HepG2 (cell line): Measurements from ENCODE around the gene STAT4. TPM values are rescaled to one million over a fixed set of nuclear protein-coding genes. Genes with fewer than 3 reads are reported as not detected.

Experiments
- CEBPZ ChIP-seq: IDR thresholded peaks from 2 replicates; pipeline ENCODE4 v1.6.1; 2012; ENCODE audit warnings: low read length, improper control_type of control experiment
- CSRNP2 ChIP-seq: sonication (generic); formaldehyde crosslinking; conservative IDR thresholded peaks from 2 replicates; pipeline ENCODE4 v1.8.0; 2022; ENCODE audit warnings: low read depth, missing genetic modification reagents
- GLI4 ChIP-seq: sonication (generic); formaldehyde crosslinking; IDR thresholded peaks from 2 replicates; pipeline ENCODE4 v1.5.1; 2020; ENCODE audit warnings: missing genetic modification reagents, mild to moderate bottlenecking, moderate library complexity, borderline replicate concordance
- HBP1 ChIP-seq: IDR thresholded peaks from 2 replicates; pipeline ENCODE4 v1.6.1; 2016; ENCODE audit warnings: low read depth, control low read depth
- HIVEP1 ChIP-seq: sonication (generic); formaldehyde crosslinking; IDR thresholded peaks from 2 replicates; pipeline ENCODE4 v1.4.0; 2020; ENCODE audit warnings: mild to moderate bottlenecking, missing genetic modification reagents
- LRRFIP1 ChIP-seq: sonication (generic); formaldehyde crosslinking; conservative IDR thresholded peaks from 2 replicates; pipeline ENCODE4 v1.4.0; 2020; ENCODE audit warnings: missing genetic modification reagents
- NFE2L2 ChIP-seq: fragments of 150-350 bp; IDR thresholded peaks from 2 replicates; pipeline ENCODE4 v1.6.1; 2014; ENCODE audit warnings: low read length
- PPARG ChIP-seq: conservative IDR thresholded peaks from 2 replicates; pipeline ENCODE4 v1.6.1; 2016; ENCODE audit warnings: missing biosample characterization, missing genetic modification reagents
- RNF219 ChIP-seq: sonication (generic); formaldehyde crosslinking; IDR thresholded peaks from 2 replicates; pipeline ENCODE4 v1.5.0; 2020; ENCODE audit warnings: mild to moderate bottlenecking, missing genetic modification reagents
- SMAD1 ChIP-seq: sonication (generic); formaldehyde crosslinking; IDR thresholded peaks from 2 replicates; pipeline ENCODE4 v1.4.0; 2020; ENCODE audit warnings: missing genetic modification reagents, low read depth, mild to moderate bottlenecking, borderline replicate concordance
- TP53 ChIP-seq: sonication (generic); formaldehyde crosslinking; conservative IDR thresholded peaks from 2 replicates; pipeline ENCODE4 v1.4.0; 2020; ENCODE audit warnings: missing genetic modification reagents
- ZFY ChIP-seq: sonication (generic); formaldehyde crosslinking; IDR thresholded peaks from 2 replicates; pipeline ENCODE4 v1.4.0; 2020; ENCODE audit warnings: missing genetic modification reagents
- ZNF180 ChIP-seq: sonication (generic); formaldehyde crosslinking; IDR thresholded peaks from 2 replicates; pipeline ENCODE4 v1.4.0; 2020; ENCODE audit warnings: low read depth, missing genetic modification reagents, borderline replicate concordance
- ZNF550 ChIP-seq: sonication (generic); formaldehyde crosslinking; IDR thresholded peaks from 2 replicates; pipeline ENCODE4 v1.4.0; 2020; ENCODE audit warnings: mild to moderate bottlenecking, missing genetic modification reagents, borderline replicate concordance
- ZNF563 ChIP-seq: sonication (generic); formaldehyde crosslinking; IDR thresholded peaks from 2 replicates; pipeline ENCODE4 v1.8.0; 2022; ENCODE audit warnings: mild to moderate bottlenecking, moderate library complexity, missing genetic modification reagents
- ZNF781 ChIP-seq: sonication (generic); formaldehyde crosslinking; IDR thresholded peaks from 2 replicates; pipeline ENCODE4 v1.5.1; 2020; ENCODE audit warnings: borderline replicate concordance, mild to moderate bottlenecking, missing genetic modification reagents; ENCODE audit errors: not compliant biosample characterization
- ZNF850 ChIP-seq: sonication (generic); formaldehyde crosslinking; conservative IDR thresholded peaks from 2 replicates; pipeline ENCODE4 v1.9.0; 2021; ENCODE audit warnings: mild to moderate bottlenecking, missing genetic modification reagents
- polyA plus RNA-seq, 8 experiments: library from polyadenylated mRNA; depleted of rRNA in 3 of 8; stranded (reverse) in 7 of 8; unstranded in 1 of 8; fragments of >200 nt; fragmentation: Illumina TruSeq in 4 of 8; extraction: Trizol in 4 of 8; gene quantifications; 2 replicates each; pipeline versions ENCODE4 v1.2.1 to v1.2.3, GENCODE V29; 2011 to 2016; ENCODE audit warnings: low read depth in 4 of 8, missing spikeins in 1 of 8, mixed read lengths in 1 of 8; ENCODE audit not compliant: insufficient read depth in 1 of 8
- total RNA-seq, 5 experiments: library from RNA; depleted of rRNA; stranded (reverse); fragments of >200 nt; fragmentation: Illumina TruSeq; extraction: Trizol; gene quantifications; 2 replicates each; pipeline ENCODE4 v1.2.3, GENCODE V29; 2016; ENCODE audit warnings: low read depth in 1 of 5

STAT4 gene
- total and polyA plus RNA-seq, 2 of the 13 experiments (the other 11 are each of a cell fraction or from before 2014, with no cell fraction given): 0.37 TPM; not detected in 1

- no peak for TF ChIP-seq LRRFIP1 (CRISPR knock-in tag)
- peak; percentile 71; the same call in 1 of the 2 replicates for TF ChIP-seq PPARG (CRISPR knock-in tag)
- TF ChIP-seq TP53 (CRISPR knock-in tag): peak; percentile 36; the same call in 1 of the 2 replicates
- TF ChIP-seq ZNF563 (CRISPR knock-in tag): peak; percentile 89; the same call in 1 of the 2 replicates
- 0 out of 2 replicates have a peak, but pooled peaks have one; percentile 12 for TF ChIP-seq NFE2L2
- TF ChIP-seq CSRNP2: no peak
- no peak for TF ChIP-seq ZNF180 (CRISPR knock-in tag)
- peak; percentile 99 for TF ChIP-seq HIVEP1
- peak; percentile 87; the same call in 1 of the 2 replicates for TF ChIP-seq ZNF550 (CRISPR knock-in tag)
- peak; percentile 93 for TF ChIP-seq ZNF781 (CRISPR knock-in tag)
- TF ChIP-seq SMAD1 (CRISPR knock-in tag): peak; percentile 97; the same call in 1 of the 2 replicates
- TF ChIP-seq HBP1 (CRISPR knock-in tag): peak; percentile 94
- TF ChIP-seq ZNF850 (CRISPR knock-in tag): peak; percentile 92; the same call in 1 of the 2 replicates
- no peak for TF ChIP-seq CEBPZ
- TF ChIP-seq RNF219 (CRISPR knock-in tag): peak; percentile 46; the same call in 1 of the 2 replicates
- TF ChIP-seq GLI4: peak; percentile 91; the same call in 1 of the 2 replicates
- peak; percentile 84 for TF ChIP-seq ZFY (CRISPR knock-in tag)
These were observed 136.7 kb downstream of the STAT4 start, which contains the start of gene STAT1 (continued) for GRCh38 chr2:191013932-191014652.
